Adrenal gland (tissue), 5 donors: ENCODE results near the gene AHCYL1.

Experiments
- POLR2A ChIP-seq, 2 donors: fragments of 450-650 bp; IDR thresholded peaks; one replicate each; pipeline ENCODE4 v1.6.1; 2017; ENCODE audit warnings: antibody characterized with exemption in 2 of 2, mild to moderate bottlenecking in 2 of 2, moderate library complexity in 1 of 2
- TF ChIP-seq, protein P1 (sequence below), 6 experiments: fragments of 450-650 bp in 4 of 6; fragments of 200-600 bp in 2 of 6; sonication (generic) in 1 of 6; IDR thresholded peaks; 1 replicate in 5 of 6; 2 replicates in 1 of 6; pipeline versions ENCODE4 v1.5.1 to v1.8.0; 2016 to 2021; ENCODE audit warnings: antibody characterized with exemption in 6 of 6, mild to moderate bottlenecking in 2 of 6, moderate library complexity in 1 of 6
- donor health status: DM: no; HTN: no; CAD: no.

GRCh38 chr1:110056285-110056683, 71.7 kb downstream of the AHCYL1 start:
- TF ChIP-seq POLR2A (IDR thresholded peaks at IDR 0.05) = no peak
- TF ChIP-seq, protein P1, sequence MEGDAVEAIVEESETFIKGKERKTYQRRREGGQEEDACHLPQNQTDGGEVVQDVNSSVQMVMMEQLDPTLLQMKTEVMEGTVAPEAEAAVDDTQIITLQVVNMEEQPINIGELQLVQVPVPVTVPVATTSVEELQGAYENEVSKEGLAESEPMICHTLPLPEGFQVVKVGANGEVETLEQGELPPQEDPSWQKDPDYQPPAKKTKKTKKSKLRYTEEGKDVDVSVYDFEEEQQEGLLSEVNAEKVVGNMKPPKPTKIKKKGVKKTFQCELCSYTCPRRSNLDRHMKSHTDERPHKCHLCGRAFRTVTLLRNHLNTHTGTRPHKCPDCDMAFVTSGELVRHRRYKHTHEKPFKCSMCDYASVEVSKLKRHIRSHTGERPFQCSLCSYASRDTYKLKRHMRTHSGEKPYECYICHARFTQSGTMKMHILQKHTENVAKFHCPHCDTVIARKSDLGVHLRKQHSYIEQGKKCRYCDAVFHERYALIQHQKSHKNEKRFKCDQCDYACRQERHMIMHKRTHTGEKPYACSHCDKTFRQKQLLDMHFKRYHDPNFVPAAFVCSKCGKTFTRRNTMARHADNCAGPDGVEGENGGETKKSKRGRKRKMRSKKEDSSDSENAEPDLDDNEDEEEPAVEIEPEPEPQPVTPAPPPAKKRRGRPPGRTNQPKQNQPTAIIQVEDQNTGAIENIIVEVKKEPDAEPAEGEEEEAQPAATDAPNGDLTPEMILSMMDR (IDR thresholded peaks at IDR 0.05) = no peak
